ENCODE measurements around the gene EEFSEC.

EEFSEC gene

GRCh38 chr3:128215290-128215689 is 62.0 kb downstream of the EEFSEC start:
- no peak overlapping the region for H4K8ac ChIP-seq (ENCODE audit: low read depth, low read length)
- H2AK5ac ChIP-seq (ENCODE audit: low read length) = no peak overlapping the region
- no peak overlapping the region for H3K23ac ChIP-seq (ENCODE audit: low read length)
- DNase-seq = no peak
- H3K4ac ChIP-seq (ENCODE audit: low read depth, low read length) = no peak overlapping the region
- no peak overlapping the region for H3K9ac ChIP-seq (ENCODE audit: low read length)
- H3K4me3 ChIP-seq (ENCODE audit: low read length) = no peak overlapping the region
- no peaks in the 10 kb centered on the region for H3K79me2 ChIP-seq (ENCODE audit: control insufficient read depth, insufficient read depth, low read length)
- no peak overlapping the region for H4K5ac ChIP-seq (ENCODE audit: low read length)
- no peak overlapping the region for H2BK5ac ChIP-seq (ENCODE audit: low read length)
- H3K4me2 ChIP-seq (ENCODE audit: low read length) = no peak overlapping the region
- H3K27me3 ChIP-seq (ENCODE audit: insufficient read depth, low read length, poor library complexity) = no peaks in the 10 kb centered on the region
- no peak overlapping the region for H3K18ac ChIP-seq (ENCODE audit: low read length)
- no peaks in the 10 kb centered on the region for H3K36me3 ChIP-seq (ENCODE audit: control insufficient read depth, insufficient read depth, low read length)
- H3K4me1 ChIP-seq (ENCODE audit: control insufficient read depth, low read depth, low read length) = no peaks in the 10 kb centered on the region
- WGBS (ENCODE audit: extremely low coverage, insufficient coverage, low lambda C conversion rate) = no CpG with 5 or more reads among the region's 2 CpGs
- no peak overlapping the region for H3K56ac ChIP-seq (ENCODE audit: low read length)
- no peaks in the 10 kb centered on the region for H3K79me1 ChIP-seq (ENCODE audit: low read length)
- no peak overlapping the region for H2BK120ac ChIP-seq (ENCODE audit: low read depth, low read length)
- H3K27ac ChIP-seq (ENCODE audit: low read depth, low read length) = no peak overlapping the region
- H2BK15ac ChIP-seq (replicated peaks; ENCODE audit: low read depth) = no peak overlapping the region

DNA sequence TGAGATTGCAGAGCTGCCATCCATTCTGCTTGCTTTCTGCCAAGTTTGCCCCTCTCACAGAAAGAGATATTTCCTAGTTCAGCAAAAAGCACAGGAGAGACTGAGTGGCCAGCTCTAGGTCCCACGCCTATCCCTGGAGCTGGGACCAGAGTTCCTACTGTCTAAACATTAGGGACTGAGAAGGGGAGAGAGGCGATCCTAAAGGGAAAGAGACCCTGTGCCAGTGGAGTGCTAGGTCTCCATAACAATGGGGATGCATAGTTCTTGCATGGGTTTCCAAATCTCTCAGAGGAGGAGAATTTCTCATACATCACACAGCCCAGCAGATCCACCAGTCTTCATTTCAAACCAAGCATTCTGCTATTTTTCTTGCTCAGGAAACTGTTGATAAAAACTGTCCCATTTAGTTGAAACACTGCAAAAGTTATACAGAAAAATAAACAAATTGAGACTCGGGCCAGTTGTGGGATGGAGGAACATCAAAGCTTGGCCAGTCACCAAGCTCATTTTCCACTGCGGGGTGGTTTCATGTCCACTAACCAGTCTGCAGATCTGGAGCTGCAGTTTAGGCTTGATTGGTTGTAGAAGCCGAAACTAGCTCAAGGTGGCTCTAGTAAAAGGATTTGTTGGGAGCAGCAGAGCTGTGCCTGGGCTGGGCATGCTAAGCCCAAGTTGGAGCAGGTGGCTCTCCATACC is 62.7 kb downstream of the EEFSEC start:
- no peak overlapping the region for H3K23ac ChIP-seq (ENCODE audit: low read length)
- H3K18ac ChIP-seq (ENCODE audit: low read length) = no peak overlapping the region
- H3K36me3 ChIP-seq (ENCODE audit: control insufficient read depth, insufficient read depth, low read length) = no peaks in the 10 kb centered on the region
- H3K79me1 ChIP-seq (ENCODE audit: low read length) = no peaks in the 10 kb centered on the region
- no peak overlapping the region for H3K4ac ChIP-seq (ENCODE audit: low read depth, low read length)
- no peaks in the 10 kb centered on the region for H3K4me1 ChIP-seq (ENCODE audit: control insufficient read depth, low read depth, low read length)
- no peaks in the 10 kb centered on the region for H3K79me2 ChIP-seq (ENCODE audit: control insufficient read depth, insufficient read depth, low read length)
- no peak overlapping the region for H2BK120ac ChIP-seq (ENCODE audit: low read depth, low read length)
- H3K4me2 ChIP-seq (ENCODE audit: low read length) = no peak overlapping the region
- no peak overlapping the region for H3K27ac ChIP-seq (ENCODE audit: low read depth, low read length)
- H4K5ac ChIP-seq (ENCODE audit: low read length) = no peak overlapping the region
- no peak overlapping the region for H4K8ac ChIP-seq (ENCODE audit: low read depth, low read length)
- no peak overlapping the region for H3K4me3 ChIP-seq (ENCODE audit: low read length)
- no peak overlapping the region for H3K9ac ChIP-seq (ENCODE audit: low read length)
- H3K56ac ChIP-seq (ENCODE audit: low read length) = no peak overlapping the region
- H2AK5ac ChIP-seq (ENCODE audit: low read length) = no peak overlapping the region
- no CpG with 5 or more reads among the region's 5 CpGs for WGBS (ENCODE audit: extremely low coverage, insufficient coverage, low lambda C conversion rate)
- no peak overlapping the region for H2BK5ac ChIP-seq (ENCODE audit: low read length)
- no peak for DNase-seq
- no peaks in the 10 kb centered on the region for H3K27me3 ChIP-seq (ENCODE audit: insufficient read depth, low read length, poor library complexity)
- H2BK15ac ChIP-seq (replicated peaks; ENCODE audit: low read depth) = no peak overlapping the region

DNA sequence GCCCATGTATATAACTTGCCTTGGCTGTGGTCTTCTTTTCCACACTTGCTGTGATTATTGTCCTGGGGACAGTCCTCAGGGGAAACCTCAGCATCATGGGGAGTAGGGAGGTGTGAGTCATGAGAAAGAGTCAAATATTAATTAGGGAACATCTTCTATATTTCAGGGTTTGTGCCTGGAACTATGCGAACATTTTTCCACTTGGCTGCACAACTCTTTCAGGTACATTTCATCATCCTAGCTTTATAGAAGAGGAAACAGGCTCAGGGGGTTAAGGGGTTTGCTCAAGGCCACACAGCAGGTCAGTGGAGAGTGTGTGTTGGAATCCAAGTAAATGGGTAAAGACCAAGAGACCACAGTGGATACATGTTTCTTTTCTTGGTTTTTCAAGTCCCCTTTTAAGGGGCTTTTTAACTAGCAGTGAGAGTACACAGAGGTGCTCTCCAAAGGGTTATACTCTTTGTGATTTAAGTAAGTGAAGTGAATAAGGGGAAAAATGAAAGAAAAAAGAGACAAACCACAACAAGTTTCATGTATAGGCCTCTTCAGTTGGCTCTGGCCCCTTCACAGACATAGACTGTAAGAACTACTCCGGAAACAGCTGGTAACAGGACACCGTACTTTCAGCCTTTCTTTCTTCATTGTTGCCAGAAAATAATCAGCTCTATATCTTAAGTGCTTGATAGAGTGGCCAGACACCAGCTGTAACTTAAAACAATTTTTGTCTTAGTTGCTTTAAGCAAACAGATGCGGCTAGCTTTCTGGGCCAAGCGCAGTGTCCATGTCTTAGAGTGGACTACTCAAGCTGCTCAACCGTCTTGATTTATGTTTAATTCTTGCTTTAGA is 64.6 kb downstream of the EEFSEC start:
- no peak overlapping the region for H3K27ac ChIP-seq (ENCODE audit: low read depth, low read length)
- H2AK5ac ChIP-seq (ENCODE audit: low read length) = no peak overlapping the region
- no peaks in the 10 kb centered on the region for H3K27me3 ChIP-seq (ENCODE audit: insufficient read depth, low read length, poor library complexity)
- WGBS (ENCODE audit: extremely low coverage, insufficient coverage, low lambda C conversion rate) = no CpG with 5 or more reads among the region's 6 CpGs
- H3K9ac ChIP-seq (ENCODE audit: low read length) = no peak overlapping the region
- no peaks in the 10 kb centered on the region for H3K79me1 ChIP-seq (ENCODE audit: low read length)
- no peak overlapping the region for H3K4me2 ChIP-seq (ENCODE audit: low read length)
- no peak overlapping the region for H4K8ac ChIP-seq (ENCODE audit: low read depth, low read length)
- H2BK15ac ChIP-seq (replicated peaks; ENCODE audit: low read depth) = no peak overlapping the region
- no peaks in the 10 kb centered on the region for H3K4me1 ChIP-seq (ENCODE audit: control insufficient read depth, low read depth, low read length)
- H2BK120ac ChIP-seq (ENCODE audit: low read depth, low read length) = no peak overlapping the region
- H3K56ac ChIP-seq (ENCODE audit: low read length) = no peak overlapping the region
- no peak overlapping the region for H2BK5ac ChIP-seq (ENCODE audit: low read length)
- H3K79me2 ChIP-seq (ENCODE audit: control insufficient read depth, insufficient read depth, low read length) = no peaks in the 10 kb centered on the region
- no peaks in the 10 kb centered on the region for H3K36me3 ChIP-seq (ENCODE audit: control insufficient read depth, insufficient read depth, low read length)
- H3K18ac ChIP-seq (ENCODE audit: low read length) = no peak overlapping the region
- no peak overlapping the region for H3K4me3 ChIP-seq (ENCODE audit: low read length)
- H4K5ac ChIP-seq (ENCODE audit: low read length) = no peak overlapping the region
- no peak for DNase-seq
- H3K4ac ChIP-seq (ENCODE audit: low read depth, low read length) = no peak overlapping the region
- no peak overlapping the region for H3K23ac ChIP-seq (ENCODE audit: low read length)

- no peaks in the 10 kb centered on the region for H3K79me2 ChIP-seq (ENCODE audit: control insufficient read depth, insufficient read depth, low read length)
- H4K8ac ChIP-seq (ENCODE audit: low read depth, low read length) = no peak overlapping the region
- no peak overlapping the region for H3K56ac ChIP-seq (ENCODE audit: low read length)
- no peak for DNase-seq
- no peak overlapping the region for H4K5ac ChIP-seq (ENCODE audit: low read length)
- H3K9ac ChIP-seq (ENCODE audit: low read length) = no peak overlapping the region
- H3K4me2 ChIP-seq (ENCODE audit: low read length) = no peak overlapping the region
- H2AK5ac ChIP-seq (ENCODE audit: low read length) = no peak overlapping the region
- H3K4ac ChIP-seq (ENCODE audit: low read depth, low read length) = no peak overlapping the region
- H3K79me1 ChIP-seq (ENCODE audit: low read length) = no peaks in the 10 kb centered on the region
- no peak overlapping the region for H2BK5ac ChIP-seq (ENCODE audit: low read length)
- no peak overlapping the region for H2BK15ac ChIP-seq (replicated peaks; ENCODE audit: low read depth)
- no peaks in the 10 kb centered on the region for H3K27me3 ChIP-seq (ENCODE audit: insufficient read depth, low read length, poor library complexity)
- no peak overlapping the region for H3K27ac ChIP-seq (ENCODE audit: low read depth, low read length)
- H3K23ac ChIP-seq (ENCODE audit: low read length) = no peak overlapping the region
- no peaks in the 10 kb centered on the region for H3K4me1 ChIP-seq (ENCODE audit: control insufficient read depth, low read depth, low read length)
- WGBS (ENCODE audit: extremely low coverage, insufficient coverage, low lambda C conversion rate) = no CpG with 5 or more reads among the region's 13 CpGs
- no peak overlapping the region for H3K4me3 ChIP-seq (ENCODE audit: low read length)
- no peak overlapping the region for H2BK120ac ChIP-seq (ENCODE audit: low read depth, low read length)
- no peaks in the 10 kb centered on the region for H3K36me3 ChIP-seq (ENCODE audit: control insufficient read depth, insufficient read depth, low read length)
- no peak overlapping the region for H3K18ac ChIP-seq (ENCODE audit: low read length)
These were observed 65.4 kb downstream of the EEFSEC start for GRCh38 chr3:128218548-128219257.

DNA sequence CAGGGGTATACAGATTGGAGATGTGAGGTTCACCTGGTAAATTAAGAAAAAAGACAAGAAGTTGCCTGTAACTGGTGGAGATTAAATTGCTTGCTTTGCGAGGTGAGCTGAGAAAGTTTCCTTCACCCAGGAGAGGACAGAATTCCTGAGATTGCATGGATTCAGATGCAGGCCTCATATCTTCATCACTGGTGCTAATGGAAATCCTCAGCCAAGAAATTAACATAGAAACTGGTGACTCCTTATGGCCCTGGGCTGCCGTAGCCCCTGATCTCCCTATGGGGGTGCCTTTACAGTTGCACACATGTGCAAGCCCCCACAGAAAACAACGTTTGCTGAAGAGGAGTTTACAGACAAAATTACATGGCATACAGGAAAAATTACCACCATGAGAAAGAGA is 68.0 kb downstream of the EEFSEC start:
- Histone ChIP-seq H2BK5ac (ENCODE audit: low read length) (no peak overlapping the region), H3K79me2 (ENCODE audit: control insufficient read depth, insufficient read depth, low read length) (no peaks in the 10 kb centered on the region), H4K5ac (ENCODE audit: low read length) (no peak overlapping the region), H3K4ac (ENCODE audit: low read depth, low read length) (no peak overlapping the region), H2BK120ac (ENCODE audit: low read depth, low read length) (no peak overlapping the region), H3K27me3 (ENCODE audit: insufficient read depth, low read length, poor library complexity) (no peaks in the 10 kb centered on the region), H3K56ac (ENCODE audit: low read length) (no peak overlapping the region), H3K4me1 (ENCODE audit: control insufficient read depth, low read depth, low read length) (no peaks in the 10 kb centered on the region), H2AK5ac (ENCODE audit: low read length) (no peak overlapping the region), H4K8ac (ENCODE audit: low read depth, low read length) (no peak overlapping the region), H3K4me2 (ENCODE audit: low read length) (no peak overlapping the region), H3K23ac (ENCODE audit: low read length) (no peak overlapping the region), H3K36me3 (ENCODE audit: control insufficient read depth, insufficient read depth, low read length) (no peaks in the 10 kb centered on the region), H3K27ac (ENCODE audit: low read depth, low read length) (no peak overlapping the region), H2BK15ac (replicated peaks; ENCODE audit: low read depth) (no peak overlapping the region), H3K79me1 (ENCODE audit: low read length) (no peaks in the 10 kb centered on the region), H3K18ac (ENCODE audit: low read length) (no peak overlapping the region), H3K9ac (ENCODE audit: low read length) (no peak overlapping the region), H3K4me3 (ENCODE audit: low read length) (no peak overlapping the region)
- WGBS (ENCODE audit: extremely low coverage, insufficient coverage, low lambda C conversion rate) = no CpG with 5 or more reads among the region's 3 CpGs
- DNase-seq = no peak

Data from mesendoderm (in vitro differentiated cells).